HG03139 (cell line): ENCODE data around the gene TIMM13.

Experiments
- ATAC-seq: cut with Tn5 transposase; IDR thresholded peaks from one replicate; pipeline ENCODE4 v1.9.1; 2021; ENCODE audit not compliant: unreplicated experiment

The TIMM13 gene

GRCh38 chr19:2455851-2456570 lies 28.6 kb upstream of the TIMM13 start:
- no peak for ATAC-seq

- ATAC-seq: no peak
These were observed 27.8 kb upstream of the TIMM13 start for GRCh38 chr19:2454962-2455850.

DNA sequence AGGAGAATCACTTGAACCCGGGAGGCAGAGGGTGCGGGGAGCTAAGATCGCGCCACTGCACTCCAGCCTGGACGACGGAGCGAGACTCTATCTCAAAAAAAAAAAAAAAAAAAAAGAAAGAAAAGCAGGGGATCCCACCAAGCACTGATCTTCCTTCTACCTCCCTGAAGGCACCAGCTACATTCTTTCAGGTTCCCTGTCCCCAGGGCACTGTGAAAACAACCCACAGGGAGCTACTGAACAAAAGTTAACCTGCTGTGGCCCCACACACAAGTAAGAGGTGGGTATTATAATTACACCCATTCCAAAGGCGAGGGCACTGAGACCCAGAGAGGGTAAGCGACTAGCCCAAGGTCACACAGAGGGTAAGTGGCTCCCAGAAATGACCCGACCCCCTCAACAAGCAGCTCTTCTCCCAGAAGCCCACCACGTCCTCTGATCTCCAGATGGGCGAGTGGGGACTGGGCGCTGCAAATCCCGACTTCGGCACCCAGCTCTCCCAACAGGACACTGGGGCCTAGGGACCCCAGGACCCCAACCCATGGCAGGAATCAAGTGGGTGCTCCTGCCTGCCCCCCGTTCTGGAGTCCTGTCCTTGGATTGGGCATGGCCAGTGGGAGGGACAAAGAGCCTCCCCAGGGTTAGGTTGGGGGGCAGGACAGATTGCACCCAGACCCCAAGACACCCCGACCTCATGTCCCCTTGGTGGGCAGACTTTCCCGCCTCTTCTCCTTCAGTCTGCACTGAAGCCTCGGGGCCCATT lies 27.0 kb upstream of the TIMM13 start:
- ATAC-seq: no peak

GRCh38 chr19:2453431-2454025 lies 26.1 kb upstream of the TIMM13 start:
- ATAC-seq: no peak

- no peak for ATAC-seq
These were observed 24.4 kb upstream of the TIMM13 start for GRCh38 chr19:2451741-2452140.

DNA sequence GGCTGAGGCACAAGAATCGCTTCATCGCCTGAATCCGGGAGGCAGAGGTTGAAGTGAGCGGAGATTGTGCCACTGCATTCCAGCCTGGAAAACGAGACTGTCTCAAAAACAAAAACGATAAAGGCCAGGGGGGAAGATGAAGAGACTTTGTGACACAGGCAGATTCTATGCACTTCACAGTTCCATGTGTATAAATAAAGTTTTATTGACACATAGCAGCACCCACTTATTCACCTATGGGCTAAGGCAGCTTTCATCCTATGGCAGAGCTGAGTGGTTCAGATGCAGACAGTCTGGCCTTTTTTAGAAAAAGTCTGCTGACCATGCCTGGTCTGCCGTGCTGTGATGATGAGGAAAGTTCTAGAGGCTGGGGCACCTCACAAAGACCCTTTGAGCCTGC lies 23.8 kb upstream of the TIMM13 start:
- ATAC-seq: no peak

GRCh38 chr19:2449019-2449418 lies 21.6 kb upstream of the TIMM13 start:
- ATAC-seq: no peak

DNA sequence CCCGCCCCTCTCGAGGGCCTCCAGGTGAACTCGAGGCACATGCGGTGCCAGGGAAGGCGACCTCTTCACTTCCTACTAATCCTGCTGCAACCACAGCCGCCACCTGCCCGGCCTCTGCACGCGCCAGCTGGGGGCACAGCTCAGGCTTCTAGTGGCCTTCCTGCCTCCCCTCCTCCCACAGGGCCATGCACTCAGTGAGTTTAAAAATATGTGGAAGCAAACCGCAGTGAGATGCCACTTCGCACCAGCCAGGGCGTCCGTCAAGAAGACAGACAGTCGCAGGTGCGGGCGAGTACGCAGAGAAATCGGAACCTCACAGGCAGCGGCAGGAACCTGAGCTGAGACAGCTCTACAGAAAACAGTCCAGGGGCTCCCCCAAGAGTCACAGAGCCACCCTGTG lies 19.0 kb upstream of the TIMM13 start:
- ATAC-seq: no peak

GRCh38 chr19:2444251-2445002 lies 17.0 kb upstream of the TIMM13 start:
- no peak for ATAC-seq

- no peak for ATAC-seq
These were observed 16.4 kb upstream of the TIMM13 start for GRCh38 chr19:2443785-2444182.

GRCh38 chr19:2443116-2443784 lies 15.9 kb upstream of the TIMM13 start:
- ATAC-seq: no peak

DNA sequence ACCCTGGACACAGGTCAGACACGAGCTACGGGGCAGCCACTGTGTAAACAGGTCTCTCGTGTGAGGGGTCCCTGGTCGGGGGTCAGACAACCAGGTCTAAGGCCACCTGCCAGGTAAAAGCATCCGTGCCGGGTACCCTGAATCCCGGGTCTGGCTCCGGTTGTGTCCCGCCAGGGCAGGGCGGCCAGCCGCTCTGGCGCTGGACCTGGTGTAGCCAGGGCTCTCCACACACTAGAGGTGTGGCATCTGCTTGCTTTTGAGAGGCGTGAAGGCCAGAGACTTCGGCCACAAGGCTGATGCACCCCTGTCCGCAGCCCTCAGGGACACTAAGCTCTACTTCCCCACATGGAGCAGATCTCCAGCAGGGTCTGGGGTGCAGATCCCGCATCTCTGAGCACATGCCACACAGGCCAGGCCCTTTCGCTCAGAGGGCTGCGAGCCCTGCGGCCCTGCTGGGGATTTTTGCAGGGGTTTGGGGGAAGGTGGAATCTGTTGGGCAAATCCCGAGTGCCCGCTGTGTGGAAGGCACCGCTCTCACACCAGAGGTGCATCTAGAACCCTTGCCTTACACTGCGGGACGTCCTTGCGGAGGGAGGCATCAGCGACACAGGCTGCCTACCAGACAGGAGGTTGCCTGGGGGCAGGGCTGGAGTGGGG lies 13.8 kb upstream of the TIMM13 start:
- ATAC-seq: no peak

DNA sequence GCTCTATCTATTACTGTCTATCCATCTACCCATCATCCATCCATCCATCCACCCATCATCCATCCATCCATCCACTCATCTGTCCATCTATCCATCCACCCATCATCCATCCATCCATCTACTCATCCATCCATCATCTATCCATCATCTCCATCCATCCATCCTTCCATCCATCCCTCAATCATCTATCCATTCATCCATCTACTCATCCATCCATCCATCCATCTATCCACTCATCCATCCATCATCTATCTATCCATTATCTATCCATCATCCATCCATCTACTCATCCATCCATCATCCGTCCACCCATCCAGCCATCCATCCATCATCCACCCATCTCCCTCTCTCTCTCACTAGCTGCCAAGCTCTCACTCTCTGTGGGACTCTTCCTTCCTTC lies 13.1 kb upstream of the TIMM13 start:
- ATAC-seq: no peak

- no peak for ATAC-seq
These were observed 10.8 kb upstream of the TIMM13 start for GRCh38 chr19:2438178-2438577.

DNA sequence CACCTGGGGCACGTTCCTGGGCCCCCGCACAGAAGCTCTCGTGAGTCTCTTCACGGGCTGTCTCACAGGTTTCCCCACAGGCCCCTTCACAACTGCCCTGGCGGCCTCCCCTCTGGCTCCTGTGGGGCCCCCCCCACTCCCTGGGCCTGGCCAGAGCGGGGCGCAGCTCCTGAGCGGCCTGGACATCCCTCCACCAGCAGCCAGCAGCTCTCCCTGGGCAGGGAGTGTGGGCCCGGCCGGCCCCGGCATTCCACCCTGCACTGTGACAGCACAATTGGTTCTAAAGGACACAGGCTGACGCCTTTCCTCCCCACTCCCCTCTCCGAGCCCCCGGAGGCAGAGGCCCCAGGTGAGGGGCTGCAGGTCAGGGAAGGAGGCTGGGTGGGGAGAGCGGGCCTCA lies 9.5 kb upstream of the TIMM13 start:
- no peak for ATAC-seq

DNA sequence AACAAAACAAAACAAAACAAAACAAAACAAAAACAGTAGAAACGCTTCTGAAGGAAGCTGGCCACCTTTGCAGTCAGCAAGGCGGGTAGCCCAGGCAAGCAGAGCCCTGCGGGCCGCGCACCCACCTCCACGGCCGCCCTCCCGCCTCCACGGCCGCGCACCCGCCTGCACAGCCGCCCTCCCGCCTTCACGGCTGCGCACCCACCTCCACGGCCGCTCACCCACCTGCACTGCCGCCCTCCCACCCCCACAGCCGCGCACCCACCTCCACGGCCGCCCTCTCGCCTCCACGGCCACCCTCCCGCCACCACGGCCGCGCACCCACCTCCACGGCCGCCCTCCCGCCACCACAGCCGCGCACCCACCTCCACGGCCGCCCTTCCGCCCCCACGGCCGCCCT lies 9.0 kb upstream of the TIMM13 start:
- no peak for ATAC-seq

- ATAC-seq: no peak
These were observed 7.4 kb upstream of the TIMM13 start for GRCh38 chr19:2434721-2435265.

DNA sequence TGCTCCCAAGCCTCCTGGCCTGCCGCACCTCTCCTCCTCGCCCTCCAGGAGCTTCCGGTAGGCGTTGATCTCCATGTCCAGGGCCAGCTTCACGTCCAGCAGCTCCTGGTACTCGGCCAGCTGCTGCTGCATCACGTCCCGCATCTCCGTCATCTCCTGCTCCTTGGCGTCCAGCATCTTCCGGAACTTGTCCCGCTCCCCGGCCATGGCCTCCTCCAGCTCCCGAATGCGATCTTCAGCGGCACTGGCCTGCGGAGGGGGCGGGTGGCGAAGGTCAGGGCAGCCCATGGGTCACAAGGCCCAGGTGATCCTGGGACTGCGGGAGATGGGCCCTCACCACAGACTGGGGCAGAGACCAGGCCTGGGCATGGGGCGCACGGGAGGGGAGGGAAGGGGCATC lies 6.9 kb upstream of the TIMM13 start:
- no peak for ATAC-seq

DNA sequence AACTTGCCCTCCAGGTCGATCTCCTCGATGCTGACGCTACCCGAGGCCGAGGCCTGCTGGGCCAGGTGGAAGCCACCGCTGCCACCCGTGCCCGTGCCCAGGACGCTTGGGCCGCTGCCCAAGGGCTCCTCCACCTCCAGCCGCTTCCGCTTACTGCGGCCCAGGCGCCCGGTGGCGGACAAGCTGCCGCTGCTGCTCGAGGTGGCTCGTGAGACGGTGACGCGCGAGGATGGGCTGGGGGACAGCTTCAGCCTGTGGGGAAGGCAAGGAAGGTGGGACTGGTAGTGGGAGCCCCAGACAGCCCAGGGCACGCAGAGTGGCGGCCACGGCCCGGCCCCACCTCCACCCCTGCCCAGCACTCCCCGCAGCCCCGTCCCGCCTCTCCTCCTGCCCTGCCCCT lies 6.5 kb upstream of the TIMM13 start:
- ATAC-seq: no peak
